ENCODE data around the gene TMEM40. TPM values are rescaled to one million over a fixed set of nuclear protein-coding genes. Genes with fewer than 3 reads are reported as not detected.

Gene TMEM40
- total RNA-seq, 1 experiment from 2014 or later: not detected

GRCh38 chr3:12687948-12688347 is 71.1 kb downstream of the TMEM40 start:
- no peak overlapping the region for H3K4ac ChIP-seq (ENCODE audit: low read depth, low read length)
- no CpG with 5 or more reads among the region's 4 CpGs for WGBS (ENCODE audit: extremely low coverage, insufficient read length, low lambda C conversion rate)

More at GRCh38 chr3:12687948-12688347, 71.1 kb downstream of the TMEM40 start:
- H3K4me1 ChIP-seq (ENCODE audit: insufficient read depth, low read length): no peaks in the 10 kb centered on the region
- H3K79me1 ChIP-seq (ENCODE audit: insufficient read depth, low read depth, low read length, poor library complexity, severe bottlenecking): no peaks in the 10 kb centered on the region
- H2AFZ ChIP-seq (ENCODE audit: low read length): no peak overlapping the region
- H3K27me3 Mint-ChIP-seq (ENCODE audit: low read depth): no peaks in the 10 kb centered on the region; the same call in 1 of the 2 replicates
- no peak overlapping the region for H2BK20ac ChIP-seq (ENCODE audit: low read depth, low read length, poor library complexity, severe bottlenecking)
- no peaks in the 10 kb centered on the region for H3K9me3 ChIP-seq (ENCODE audit: control insufficient read depth, low read depth, low read length)
- no peak for DNase-seq
- no peak overlapping the region for H2AK5ac ChIP-seq (ENCODE audit: insufficient read length, low read length)
- no peak overlapping the region for H3K23ac ChIP-seq (ENCODE audit: insufficient read length, low read depth, low read length)
- H3K23me2 ChIP-seq (ENCODE audit: insufficient read length, low read depth, low read length, poor library complexity, severe bottlenecking): no peaks in the 10 kb centered on the region
- no peaks in the 10 kb centered on the region for H4K20me1 ChIP-seq (ENCODE audit: control insufficient read depth, insufficient read depth, insufficient read length)
- no peak for TF ChIP-seq CTCF (conservative IDR thresholded peaks at IDR 0.05)
- H3K9me3 Mint-ChIP-seq: no peaks in the 10 kb centered on the region
- no peak overlapping the region for H3K14ac ChIP-seq (ENCODE audit: insufficient read depth, low read length)
- H2BK120ac ChIP-seq (ENCODE audit: low read depth, low read length, poor library complexity, severe bottlenecking): no peak overlapping the region
- H3K27ac Mint-ChIP-seq: no peak overlapping the region
- no peak overlapping the region for H3K18ac ChIP-seq (ENCODE audit: insufficient read length, low read depth, low read length)
- no peak overlapping the region for H2BK5ac ChIP-seq (ENCODE audit: insufficient read length, low read length)
- no peak overlapping the region for H2BK12ac ChIP-seq (ENCODE audit: insufficient read length, low read depth, low read length)
- H3K79me2 ChIP-seq (ENCODE audit: insufficient read depth, low read length): no peaks in the 10 kb centered on the region
- H3K4me2 ChIP-seq (ENCODE audit: insufficient read depth, insufficient read length, low read length): no peak overlapping the region
- no peak overlapping the region for H4K91ac ChIP-seq (ENCODE audit: insufficient read length, low read depth, low read length)
- no peak overlapping the region for H2BK15ac ChIP-seq (ENCODE audit: low read depth, low read length)
- H3K56ac ChIP-seq (ENCODE audit: insufficient read length, low read depth, low read length): no peak overlapping the region
- no peak overlapping the region for H4K8ac ChIP-seq (replicated peaks; ENCODE audit: insufficient read length, low read depth, low read length)
- no peaks in the 10 kb centered on the region for H3K36me3 Mint-ChIP-seq (ENCODE audit: insufficient read depth in 1 of 3, low read depth in 3 of 3)
- H3K4me1 Mint-ChIP-seq: no peaks in the 10 kb centered on the region
- no peak overlapping the region for H3K4me3 Mint-ChIP-seq
- H3K27me3 ChIP-seq (ENCODE audit: insufficient read depth, low read length): no peaks in the 10 kb centered on the region
- H4K5ac ChIP-seq (ENCODE audit: insufficient read length, low read depth, low read length): no peak overlapping the region
- no peak overlapping the region for H3K27ac ChIP-seq (ENCODE audit: insufficient read length, low read depth, low read length)
- no peak overlapping the region for H3K9ac ChIP-seq (ENCODE audit: extremely low read depth, insufficient read length, low read length)
- H3T11ph ChIP-seq (ENCODE audit: low read length): no peak overlapping the region

Data from H9 (cell line).